Ammon's horn (tissue), 1 donor: ENCODE data around the gene INTS1.

ENCODE experiments used
- DNase-seq: peaks from one replicate; pipeline ENCODE4 v3.0.0-alpha.2; 2016; ENCODE audit warnings: low spot score

The INTS1 gene

GRCh38 chr7:1432411-1433082, 71.6 kb downstream of the INTS1 start:
- DNase-seq, result peak; percentile 65

- DNase-seq, result no peak
Observed at GRCh38 chr7:1431634-1432380, 72.4 kb downstream of the INTS1 start.

DNA sequence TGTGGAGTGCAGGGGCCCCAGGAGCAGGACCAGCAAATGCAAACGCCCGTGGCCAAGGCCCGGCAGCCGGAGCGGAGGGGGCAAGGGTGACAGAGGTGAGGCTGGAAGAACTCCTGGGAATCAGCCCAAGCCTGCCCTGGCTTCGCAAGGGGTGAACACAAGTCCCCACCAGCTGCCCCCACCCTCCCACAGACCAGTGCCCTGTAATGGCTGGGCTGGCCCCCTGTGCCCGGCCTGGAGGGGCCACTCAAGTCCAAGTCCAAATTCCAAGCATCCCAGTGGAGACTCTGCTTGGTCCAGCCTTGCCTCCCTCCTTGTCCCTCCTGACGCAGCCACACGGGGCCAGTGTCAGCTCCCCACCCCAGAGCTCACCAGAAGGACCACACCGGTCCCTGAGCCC, 73.0 kb downstream of the INTS1 start:
- no peak for DNase-seq

DNA sequence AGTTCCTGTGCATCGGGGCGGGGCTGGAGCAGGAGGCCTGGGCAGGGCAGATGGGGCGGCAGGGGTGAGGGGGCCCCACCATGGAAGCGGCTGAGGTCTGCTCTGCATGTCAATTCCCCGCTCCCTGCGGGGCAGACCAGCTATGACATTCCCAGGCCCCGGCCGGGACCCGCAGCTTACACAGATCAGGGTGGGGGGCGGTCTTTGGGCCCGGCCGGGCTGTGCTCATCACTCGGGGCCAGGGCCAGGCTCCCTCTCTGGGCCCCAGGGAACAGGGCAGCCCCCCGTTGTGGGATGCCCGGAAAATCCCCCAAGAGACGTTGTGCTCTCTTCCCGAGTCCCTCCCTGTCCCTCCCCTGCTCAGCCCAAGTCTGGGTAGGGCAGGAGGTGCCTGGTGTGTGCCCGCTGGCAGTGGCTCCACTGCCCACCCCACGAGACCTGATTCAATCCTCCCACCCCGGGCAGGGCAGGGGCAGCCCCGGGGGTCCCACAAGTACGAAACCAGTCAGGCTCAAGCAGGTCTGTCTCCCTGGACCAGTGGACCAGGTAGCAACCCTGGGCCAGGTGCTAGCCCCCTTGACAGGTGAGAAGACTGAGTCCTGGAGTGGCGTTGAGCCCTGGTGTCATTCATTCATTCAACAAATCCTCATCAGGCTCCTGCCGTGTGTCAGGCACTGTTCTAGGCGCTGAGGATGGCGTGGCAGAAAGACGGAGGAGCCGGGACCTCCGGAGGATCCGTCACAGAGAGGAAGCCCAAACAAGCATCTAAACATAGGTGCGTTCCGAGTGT, 73.9 kb downstream of the INTS1 start:
- no peak for DNase-seq

DNA sequence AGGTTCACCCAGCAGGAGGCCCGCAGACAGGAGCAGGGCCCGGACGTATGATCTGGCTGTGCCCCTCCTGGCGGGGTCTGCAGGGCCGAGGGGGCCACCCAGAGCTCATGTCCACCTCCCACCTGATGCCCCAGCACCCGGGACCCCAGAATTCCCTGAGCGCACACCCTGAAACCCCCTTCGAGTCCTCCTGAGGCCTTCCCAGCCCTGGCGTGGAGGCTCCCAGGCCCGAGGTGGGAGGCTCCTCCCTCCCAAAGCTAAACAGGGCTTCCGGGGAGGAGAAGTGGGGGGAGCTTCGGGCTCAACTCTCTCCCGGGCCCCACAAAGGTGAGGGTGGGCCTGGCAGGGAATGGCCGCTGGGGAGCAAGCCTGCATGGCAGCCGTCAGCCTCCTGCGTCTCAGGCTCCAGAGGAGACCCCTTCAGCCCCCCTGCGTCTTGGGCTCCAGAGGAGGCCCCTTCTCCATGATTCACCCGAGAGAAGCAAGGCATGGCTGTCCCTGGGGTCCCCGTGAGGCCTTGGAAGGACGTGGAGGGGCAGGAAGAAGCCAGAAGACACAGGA, 75.2 kb downstream of the INTS1 start:
- DNase-seq, result no peak

DNA sequence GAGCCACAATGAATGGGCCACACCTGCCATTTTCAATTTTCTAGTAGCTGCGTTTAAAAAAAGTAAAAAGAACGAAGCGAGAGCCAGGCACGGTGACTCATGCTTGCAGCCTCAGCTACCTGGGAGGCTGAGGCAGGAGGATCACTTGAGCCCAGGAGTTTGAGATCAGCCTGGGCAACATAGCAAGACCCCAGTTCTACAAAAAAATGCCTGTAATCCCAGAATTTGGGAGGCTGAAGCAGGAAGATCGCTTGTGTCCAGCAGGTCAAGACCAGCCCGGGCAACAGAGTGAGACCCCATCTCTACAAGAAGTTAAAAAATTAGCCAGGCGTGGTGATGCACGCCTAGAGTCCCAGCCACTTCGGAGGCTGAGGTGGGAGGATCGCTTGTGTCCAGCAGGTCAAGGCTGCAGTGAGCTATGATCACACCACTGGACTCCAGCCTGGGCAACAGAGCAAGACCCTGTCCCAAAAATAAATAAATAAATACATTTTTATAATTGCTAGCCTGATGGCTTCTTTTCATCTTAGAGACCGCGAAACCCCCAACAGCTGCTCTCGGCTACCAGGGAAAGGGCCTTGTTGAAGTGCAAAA, 77.0 kb downstream of the INTS1 start:
- DNase-seq, result no peak

- no peak for DNase-seq
Observed at GRCh38 chr7:1426474-1426873, 77.7 kb downstream of the INTS1 start.

DNA sequence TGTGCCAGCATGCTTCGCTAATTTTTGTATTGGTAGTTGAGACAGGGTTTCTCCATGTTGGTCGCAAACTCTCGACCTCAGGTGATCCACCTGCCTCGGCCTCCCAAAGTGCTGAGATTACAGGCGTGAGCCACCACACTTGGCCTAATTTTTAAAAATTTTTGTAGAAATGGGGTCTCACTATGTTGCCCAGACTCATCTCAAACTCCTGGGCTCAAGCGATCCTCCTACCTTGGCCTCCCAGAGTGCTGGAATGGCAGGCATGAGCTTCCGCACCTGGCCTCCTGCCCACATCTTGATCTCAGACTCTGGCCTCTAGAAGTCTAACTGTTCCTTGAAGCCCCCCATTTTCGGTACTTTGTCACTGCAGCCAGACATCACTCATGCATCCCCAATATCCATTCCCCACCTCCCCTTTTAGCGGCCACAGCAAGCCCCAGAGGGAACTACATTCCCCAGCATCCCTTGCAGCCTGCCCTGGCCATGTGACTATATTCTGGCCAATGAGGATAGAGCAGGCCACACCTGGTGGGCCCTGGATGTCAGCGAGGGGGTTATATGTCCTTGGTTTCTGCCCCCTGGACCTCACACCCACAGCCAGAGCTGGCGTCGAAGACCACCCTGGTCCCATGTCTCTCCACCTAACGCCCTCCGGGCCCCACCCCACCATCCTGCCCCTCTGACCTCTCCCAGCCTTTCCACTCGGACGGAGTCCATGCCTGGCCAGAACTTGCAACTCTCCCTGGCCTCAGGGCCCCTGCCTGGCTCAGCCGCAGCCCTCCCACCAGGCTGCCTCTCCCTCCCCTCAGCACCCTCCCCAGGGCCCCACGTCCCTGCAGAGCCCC, 78.7 kb downstream of the INTS1 start:
- no peak for DNase-seq

DNA sequence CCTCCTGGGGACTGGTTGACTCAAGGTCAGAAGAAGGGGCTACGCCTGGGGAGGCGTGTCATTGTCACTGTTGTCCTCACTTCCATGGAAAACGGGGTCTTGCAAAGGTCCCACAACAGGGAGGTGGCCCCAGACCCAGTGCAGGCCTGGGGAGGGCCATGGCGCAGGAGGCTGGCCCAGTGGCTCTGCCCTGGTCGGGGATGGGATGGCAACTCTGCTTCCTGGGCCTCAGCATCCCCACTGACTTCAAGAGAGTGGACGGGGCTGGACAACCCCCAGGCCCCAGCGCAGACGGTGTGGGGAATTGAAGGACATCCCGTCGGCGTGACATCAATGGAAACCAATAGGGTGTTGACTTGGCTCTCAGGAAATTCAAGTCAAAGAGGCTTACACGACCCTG, 80.1 kb downstream of the INTS1 start:
- DNase-seq, result no peak

DNA sequence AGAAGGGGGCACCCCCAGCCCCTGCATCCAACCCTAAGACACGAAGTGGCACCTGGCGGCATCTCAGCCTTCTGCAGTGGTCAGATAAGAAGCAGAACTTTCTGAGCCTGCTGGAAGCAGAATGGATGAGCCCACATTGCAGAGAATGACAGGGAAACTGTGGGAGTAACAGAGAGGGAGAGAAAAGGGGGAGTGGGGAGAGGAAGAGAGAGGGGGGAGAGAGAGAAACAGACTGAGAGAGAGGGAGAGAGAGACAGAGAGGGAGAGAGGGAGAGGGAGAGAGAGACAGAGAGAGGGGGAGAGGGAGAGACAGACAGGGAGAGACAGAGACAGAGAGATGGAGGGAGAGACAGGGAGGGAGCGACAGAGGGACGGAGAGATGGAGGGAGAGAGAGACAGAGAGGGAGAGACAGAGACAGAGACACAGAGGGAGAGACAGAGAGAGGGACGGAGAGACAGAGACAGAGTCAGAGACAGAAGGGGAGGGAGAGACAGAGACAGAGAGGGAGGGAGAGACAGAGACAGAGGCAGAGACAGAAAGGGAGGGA, 80.9 kb downstream of the INTS1 start:
- no peak for DNase-seq

- DNase-seq, result no peak
Observed at GRCh38 chr7:1422512-1423263, 81.5 kb downstream of the INTS1 start.

GRCh38 chr7:1421946-1422345, 82.2 kb downstream of the INTS1 start:
- no peak for DNase-seq

DNA sequence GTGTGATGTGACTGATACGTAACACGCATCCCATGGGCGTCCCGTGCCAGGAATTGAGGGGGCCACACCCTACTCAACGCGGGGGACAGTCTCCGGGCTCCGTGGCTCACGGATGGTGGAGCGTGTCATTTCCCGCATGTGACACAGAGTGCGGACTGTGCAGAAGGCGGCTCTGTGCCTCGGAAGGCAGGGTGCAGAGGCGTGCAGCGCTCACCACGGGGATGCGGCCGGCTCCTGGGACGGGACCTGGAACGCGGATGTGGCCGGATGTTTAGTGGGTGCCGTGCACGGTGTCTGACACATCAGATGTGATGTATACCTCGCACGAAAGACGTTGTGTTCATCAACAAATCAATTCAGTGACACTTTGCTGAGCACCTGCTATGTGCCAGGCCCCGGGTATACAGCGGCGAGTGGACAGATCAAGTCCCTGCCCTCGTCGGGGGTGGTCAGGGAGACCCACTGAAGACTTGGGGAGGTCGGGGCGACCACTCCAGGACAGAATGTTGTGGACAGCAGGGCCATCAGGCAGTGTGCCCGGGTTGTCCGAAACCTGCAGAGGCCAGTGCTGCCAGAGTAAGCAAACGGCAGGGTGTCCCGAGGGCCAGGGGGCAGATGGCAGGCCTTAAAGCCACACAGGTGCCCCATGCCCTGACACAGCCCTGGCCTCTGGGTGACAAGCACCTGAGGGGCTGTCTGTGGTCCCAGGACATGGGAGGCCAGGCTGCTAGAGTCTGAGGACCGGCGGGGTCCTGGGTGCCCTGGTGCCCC, 83.0 kb downstream of the INTS1 start:
- no peak for DNase-seq
